ENCODE measurements around the gene ACOX3. TPM values are rescaled to one million over a fixed set of nuclear protein-coding genes. Genes with fewer than 3 reads are reported as not detected.
A peak's percentile ranks its signal among the peaks of the same experiment; 100 is the strongest.

Gene ACOX3
- total RNA-seq, 6 donors from 2014 or later: 23.7 to 56.6 (median 31.8) TPM

- 74 to 88% methylated on average over 9 to 15 of the region's 20 CpGs for WGBS, 2 donors
- ATAC-seq (ENCODE audit: low FRiP score in 2 of 2) (peak in 1 of 2 donors; percentile 4), DNase-seq (no peak)
- TF ChIP-seq POLR2A (IDR thresholded peaks at IDR 0.05) (no peak), POLR2AphosphoS5 (IDR thresholded peaks at IDR 0.05) (no peak), EP300 (IDR thresholded peaks at IDR 0.05) (no peak)
- TF ChIP-seq, protein P1, sequence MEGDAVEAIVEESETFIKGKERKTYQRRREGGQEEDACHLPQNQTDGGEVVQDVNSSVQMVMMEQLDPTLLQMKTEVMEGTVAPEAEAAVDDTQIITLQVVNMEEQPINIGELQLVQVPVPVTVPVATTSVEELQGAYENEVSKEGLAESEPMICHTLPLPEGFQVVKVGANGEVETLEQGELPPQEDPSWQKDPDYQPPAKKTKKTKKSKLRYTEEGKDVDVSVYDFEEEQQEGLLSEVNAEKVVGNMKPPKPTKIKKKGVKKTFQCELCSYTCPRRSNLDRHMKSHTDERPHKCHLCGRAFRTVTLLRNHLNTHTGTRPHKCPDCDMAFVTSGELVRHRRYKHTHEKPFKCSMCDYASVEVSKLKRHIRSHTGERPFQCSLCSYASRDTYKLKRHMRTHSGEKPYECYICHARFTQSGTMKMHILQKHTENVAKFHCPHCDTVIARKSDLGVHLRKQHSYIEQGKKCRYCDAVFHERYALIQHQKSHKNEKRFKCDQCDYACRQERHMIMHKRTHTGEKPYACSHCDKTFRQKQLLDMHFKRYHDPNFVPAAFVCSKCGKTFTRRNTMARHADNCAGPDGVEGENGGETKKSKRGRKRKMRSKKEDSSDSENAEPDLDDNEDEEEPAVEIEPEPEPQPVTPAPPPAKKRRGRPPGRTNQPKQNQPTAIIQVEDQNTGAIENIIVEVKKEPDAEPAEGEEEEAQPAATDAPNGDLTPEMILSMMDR (IDR thresholded peaks at IDR 0.05): no peak
- Histone ChIP-seq H3K4me1 (peaks cover 0 to 5% (median 0%) of the 10 kb centered on the region in 4 donors), H3K36me3 (no peaks in the 10 kb centered on the region), H3K27ac (peak overlapping the region in 1 of 4 donors; percentile 15), H3K9me3 (no peaks in the 10 kb centered on the region), H3K4me3 (no peak overlapping the region), H3K27me3 (no peaks in the 10 kb centered on the region)
These were observed 110.4 kb downstream of the ACOX3 start for GRCh38 chr4:8329859-8330761.

- Histone ChIP-seq H3K27me3 (no peaks in the 10 kb centered on the region), H3K36me3 (no peaks in the 10 kb centered on the region), H3K4me3 (no peak overlapping the region), H3K9me3 (no peaks in the 10 kb centered on the region), H3K27ac (no peak overlapping the region), H3K4me1 (peaks cover 0 to 5% (median 0%) of the 10 kb centered on the region in 4 donors)
- TF ChIP-seq, protein P1 (IDR thresholded peaks at IDR 0.05): no peak
- no peak for TF ChIP-seq POLR2AphosphoS5 (IDR thresholded peaks at IDR 0.05)
- TF ChIP-seq POLR2A (IDR thresholded peaks at IDR 0.05): no peak
- TF ChIP-seq EP300 (IDR thresholded peaks at IDR 0.05): no peak
- no peak for ATAC-seq (ENCODE audit: low FRiP score in 2 of 2)
- 81 to 100% methylated on average over 2 to 6 of the region's 6 CpGs for WGBS, 2 donors
- no peak for DNase-seq
These were observed 111.0 kb downstream of the ACOX3 start for GRCh38 chr4:8329560-8329858.

- Histone ChIP-seq H3K36me3 (no peaks in the 10 kb centered on the region), H3K27me3 (no peaks in the 10 kb centered on the region), H3K4me1 (peaks cover 0 to 5% (median 0%) of the 10 kb centered on the region in 4 donors), H3K27ac (no peak overlapping the region), H3K4me3 (no peak overlapping the region), H3K9me3 (no peaks in the 10 kb centered on the region)
- no peak for TF ChIP-seq POLR2AphosphoS5 (IDR thresholded peaks at IDR 0.05)
- TF ChIP-seq EP300 (IDR thresholded peaks at IDR 0.05): no peak
- TF ChIP-seq, protein P1 (IDR thresholded peaks at IDR 0.05): no peak
- no peak for TF ChIP-seq POLR2A (IDR thresholded peaks at IDR 0.05)
- 76 to 77% methylated on average over 5 to 9 of the region's 13 CpGs for WGBS, 2 donors
- no peak for ATAC-seq (ENCODE audit: low FRiP score in 2 of 2)
- DNase-seq: peak in 1 of 2 donors; percentile 15
These were observed 111.5 kb downstream of the ACOX3 start for GRCh38 chr4:8328866-8329559.

DNA sequence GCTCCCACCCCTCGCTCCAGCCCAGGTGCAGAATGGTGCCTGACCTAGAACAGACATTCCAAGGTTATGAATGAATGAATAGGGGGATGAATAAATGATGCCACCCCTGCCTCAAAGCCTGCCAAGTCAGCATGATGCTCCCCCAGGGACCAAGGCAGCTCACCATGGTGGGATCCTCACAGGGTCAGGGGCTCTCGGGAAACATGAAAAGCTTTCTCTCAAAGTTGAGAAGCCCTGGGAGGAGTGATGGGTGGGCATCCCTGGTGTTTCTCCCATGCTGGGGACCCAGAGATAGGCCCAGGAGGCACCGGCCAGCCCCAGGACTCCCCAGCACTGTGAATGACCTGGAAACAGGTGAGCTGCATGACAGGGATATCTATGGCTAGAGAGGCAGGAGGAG is 112.1 kb downstream of the ACOX3 start:
- peak in 1 of 2 donors; percentile 0 for DNase-seq
- no peak for ATAC-seq (ENCODE audit: low FRiP score in 2 of 2)

More for the DNA sequence above, 112.1 kb downstream of the ACOX3 start:
- H3K4me1 ChIP-seq: peaks cover 0 to 5% (median 0%) of the 10 kb centered on the region in 4 donors
- WGBS, 2 donors: 87 to 98% methylated on average over 3 of the region's 3 CpGs
- H3K4me3 ChIP-seq: no peak overlapping the region
- no peaks in the 10 kb centered on the region for H3K27me3 ChIP-seq
- H3K36me3 ChIP-seq: no peaks in the 10 kb centered on the region
- H3K9me3 ChIP-seq: no peaks in the 10 kb centered on the region
- TF ChIP-seq POLR2A (IDR thresholded peaks at IDR 0.05): no peak
- TF ChIP-seq EP300 (IDR thresholded peaks at IDR 0.05): no peak
- TF ChIP-seq POLR2AphosphoS5 (IDR thresholded peaks at IDR 0.05): no peak
- TF ChIP-seq, protein P1 (IDR thresholded peaks at IDR 0.05): no peak
- no peak overlapping the region for H3K27ac ChIP-seq
